ENCODE data around the gene ENKD1.

ENKD1 gene

DNA sequence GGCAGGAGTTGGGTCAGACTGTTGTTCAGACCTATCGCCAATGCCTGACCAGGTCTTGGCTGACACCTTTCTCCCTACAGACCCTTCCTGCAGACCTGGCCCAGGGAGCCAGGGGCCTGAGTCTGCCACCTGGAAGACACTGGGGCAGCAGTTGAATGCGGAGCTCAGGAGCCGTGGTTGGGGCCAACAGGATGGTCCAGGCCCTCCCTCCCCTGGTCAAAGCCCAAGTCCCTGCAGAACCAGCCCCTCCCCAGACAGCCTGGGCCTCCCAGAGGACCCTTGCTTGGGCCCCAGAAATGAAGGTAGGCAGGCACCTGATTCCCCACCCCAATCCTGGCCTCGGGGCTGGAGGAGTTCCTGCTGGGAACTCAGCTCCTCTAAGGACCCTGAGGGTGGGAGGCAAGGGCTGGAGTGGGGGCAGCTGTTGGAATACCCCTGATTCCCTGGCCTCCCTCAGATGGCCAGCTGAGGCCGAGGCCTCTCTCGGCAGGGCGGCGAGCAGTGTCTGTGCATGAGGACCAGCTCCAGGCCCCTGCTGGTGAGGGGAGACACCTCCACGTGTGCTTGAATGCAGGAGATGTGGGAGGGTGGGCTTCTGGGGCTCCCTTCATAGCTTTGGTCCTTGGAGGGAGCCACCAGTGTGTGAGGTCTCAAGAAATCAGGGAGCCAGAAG, 10.1 kb downstream of the ENKD1 start:
- in situ Hi-C loops (cut with HindIII; ENCODE audit: low sequenced_read_pairs): no loop called here
- no peak overlapping the region for H3K4me3 ChIP-seq (ENCODE audit: low read depth, low read length)
- no peak for TF ChIP-seq CTCF (IDR thresholded peaks at IDR 0.05; ENCODE audit: low read depth, low read length, missing control alignments)
- no peak for DNase-seq (ENCODE audit: low read depth)

- in situ Hi-C loops (cut with HindIII; ENCODE audit: low sequenced_read_pairs): no loop called here
- DNase-seq (ENCODE audit: low read depth): no peak
- no peak for TF ChIP-seq CTCF (IDR thresholded peaks at IDR 0.05; ENCODE audit: low read depth, low read length, missing control alignments)
- H3K4me3 ChIP-seq (ENCODE audit: low read depth, low read length): no peak overlapping the region
Observed at GRCh38 chr16:67655363-67655762, 11.2 kb downstream of the ENKD1 start.

GRCh38 chr16:67654403-67654911, 12.1 kb downstream of the ENKD1 start:
- TF ChIP-seq CTCF (IDR thresholded peaks at IDR 0.05; ENCODE audit: low read depth, low read length, missing control alignments): no peak
- no peak overlapping the region for H3K4me3 ChIP-seq (ENCODE audit: low read depth, low read length)
- in situ Hi-C loops (cut with HindIII; ENCODE audit: low sequenced_read_pairs): no loop called here
- DNase-seq (ENCODE audit: low read depth): no peak

DNA sequence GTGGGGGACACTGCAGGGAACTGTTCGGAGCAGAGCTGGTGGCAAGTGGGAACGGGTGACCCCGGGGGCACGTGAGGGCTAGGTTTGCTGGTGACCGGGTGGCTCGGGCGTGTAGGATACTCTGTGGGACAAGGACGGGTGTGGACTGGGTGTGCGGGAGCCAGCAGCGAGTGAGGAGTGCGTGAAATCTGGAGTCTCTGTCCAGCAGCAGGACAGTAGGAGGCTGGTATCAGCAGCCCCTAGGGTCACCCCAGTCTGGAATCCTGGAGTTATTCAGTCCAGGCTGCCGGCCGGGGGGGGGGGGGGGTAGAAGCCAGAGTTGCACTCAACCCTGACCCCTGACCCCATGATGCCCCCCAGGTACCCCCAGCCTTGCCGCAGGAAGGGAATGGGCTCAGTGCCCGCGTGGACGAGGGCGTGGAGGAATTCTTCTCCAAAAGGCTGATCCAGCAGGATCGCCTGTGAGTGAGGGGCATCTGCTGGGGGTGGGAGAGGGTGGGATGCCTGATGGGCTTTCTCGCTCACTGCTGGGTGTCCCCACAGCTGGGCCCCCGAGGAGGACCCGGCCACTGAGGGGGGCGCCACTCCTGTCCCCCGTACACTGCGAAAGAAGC, 12.7 kb downstream of the ENKD1 start:
- in situ Hi-C loops (cut with HindIII; ENCODE audit: low sequenced_read_pairs): no loop called here
- no peak for TF ChIP-seq CTCF (IDR thresholded peaks at IDR 0.05; ENCODE audit: low read depth, low read length, missing control alignments)
- peak overlapping the region; percentile 49 for H3K4me3 ChIP-seq (ENCODE audit: low read depth, low read length)
- no peak for DNase-seq (ENCODE audit: low read depth)

GRCh38 chr16:67653128-67653788, 13.3 kb downstream of the ENKD1 start:
- peak; percentile 18 for TF ChIP-seq CTCF (IDR thresholded peaks at IDR 0.05; ENCODE audit: low read depth, low read length, missing control alignments)
- H3K4me3 ChIP-seq (ENCODE audit: low read depth, low read length): peak overlapping the region; percentile 49
- in situ Hi-C loops (cut with HindIII; ENCODE audit: low sequenced_read_pairs): no loop called here
- no peak for DNase-seq (ENCODE audit: low read depth)

DNA sequence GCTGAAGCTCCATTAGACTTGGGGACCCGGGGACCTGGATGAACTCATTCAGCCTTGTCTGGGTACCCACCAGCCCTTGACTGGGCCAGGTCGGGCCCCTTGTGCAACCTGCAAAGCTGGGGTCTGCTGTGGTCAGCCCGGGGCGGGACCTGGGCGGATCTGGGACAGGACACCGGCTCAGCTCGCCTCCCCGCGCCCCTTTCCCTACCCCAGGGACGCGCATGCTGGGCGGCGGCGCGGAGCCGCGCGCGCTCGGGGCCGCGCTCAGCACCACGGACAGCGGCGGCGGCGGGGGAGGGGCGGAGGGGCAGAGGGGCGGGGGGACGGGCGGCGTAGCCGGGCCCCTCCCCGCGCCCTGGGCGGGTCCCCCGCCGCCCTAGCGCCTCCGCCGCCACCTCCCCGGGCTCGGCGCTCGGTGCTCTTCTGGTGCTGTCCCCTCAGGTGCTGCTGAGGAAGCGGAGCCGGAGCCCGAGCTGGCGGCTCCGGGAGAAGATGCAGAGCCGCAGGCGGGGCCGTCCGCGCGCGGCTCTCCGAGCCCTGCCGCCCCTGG, 13.9 kb downstream of the ENKD1 start:
- no peak for DNase-seq (ENCODE audit: low read depth)
- no peak for TF ChIP-seq CTCF (IDR thresholded peaks at IDR 0.05; ENCODE audit: low read depth, low read length, missing control alignments)
- H3K4me3 ChIP-seq (ENCODE audit: low read depth, low read length): peak overlapping the region; percentile 49
- in situ Hi-C loops (cut with HindIII; ENCODE audit: low sequenced_read_pairs): no loop called here
